RWPE2 (cell line): Measurements from ENCODE around the gene GIMAP6.

Experiments
- ATAC-seq: fragments of 200-7000 bp; cut with Tn5 transposase; 3 replicates; pipeline ENCODE4 v1.9.1; 2021; ENCODE audit warnings: low read depth
- DNase-seq: peaks from one replicate; pipeline ENCODE4 v3.0.0-alpha.2; 2020; ENCODE audit warnings: low spot score
- H3K27ac ChIP-seq: fragments of 450-650 bp; 2 replicates; pipeline ENCODE4 v1.5.1; 2017; ENCODE audit warnings: mild to moderate bottlenecking; ENCODE audit not compliant: poor library complexity, severe bottlenecking
- H3K27me3 ChIP-seq: fragments of 250-450 bp; sonication (Bioruptor Pico); 2 replicates; pipeline ENCODE4 v1.5.1; 2021; ENCODE audit warnings: mild to moderate bottlenecking, moderate library complexity; ENCODE audit not compliant: insufficient read depth, poor library complexity, severe bottlenecking
- H3K36me3 ChIP-seq: fragments of 250-450 bp; sonication (Bioruptor Pico); 2 replicates; pipeline ENCODE4 v1.5.1; 2020; ENCODE audit warnings: low read depth, mild to moderate bottlenecking, moderate library complexity
- H3K4me1 ChIP-seq: fragments of 250-450 bp; sonication (Bioruptor Pico); 2 replicates; pipeline ENCODE4 v1.5.1; 2021; ENCODE audit warnings: mild to moderate bottlenecking, moderate library complexity; ENCODE audit not compliant: insufficient read depth, poor library complexity, severe bottlenecking
- H3K4me3 ChIP-seq: fragments of 250-450 bp; sonication (Bioruptor Pico); 2 replicates; pipeline ENCODE4 v1.5.1; 2021; ENCODE audit warnings: mild to moderate bottlenecking, moderate library complexity; ENCODE audit not compliant: severe bottlenecking
- H3K9me3 ChIP-seq: fragments of 250-450 bp; sonication (Bioruptor Pico); 2 replicates; pipeline ENCODE4 v1.5.1; 2021; ENCODE audit warnings: mild to moderate bottlenecking, moderate library complexity; ENCODE audit not compliant: severe bottlenecking
- CTCF ChIP-seq: fragments of 450-650 bp; IDR thresholded peaks from one replicate; pipeline ENCODE4 v1.5.1; 2017; ENCODE audit warnings: mild to moderate bottlenecking, moderate library complexity; ENCODE audit not compliant: poor library complexity, severe bottlenecking

The GIMAP6 gene

GRCh38 chr7:150641854-150642253 is 9.7 kb upstream of the GIMAP6 start:
- ATAC-seq: no peak

GRCh38 chr7:150633926-150634325 is 1.7 kb upstream of the GIMAP6 start:
- no peaks in the 10 kb centered on the region for H3K4me1 ChIP-seq
- H3K27ac ChIP-seq: no peak overlapping the region
- H3K4me3 ChIP-seq: no peak overlapping the region
- no peaks in the 10 kb centered on the region for H3K27me3 ChIP-seq
- no peaks in the 10 kb centered on the region for H3K9me3 ChIP-seq
- DNase-seq (no peak), ATAC-seq (no peak)
- TF ChIP-seq CTCF: no peak
- no peaks in the 10 kb centered on the region for H3K36me3 ChIP-seq

More at GRCh38 chr7:150641854-150642253, 9.7 kb upstream of the GIMAP6 start:
- no peak for DNase-seq
- no peak for TF ChIP-seq CTCF
- no peak overlapping the region for H3K4me3 ChIP-seq
- no peak overlapping the region for H3K27ac ChIP-seq
- no peaks in the 10 kb centered on the region for H3K36me3 ChIP-seq
- no peaks in the 10 kb centered on the region for H3K4me1 ChIP-seq
- H3K9me3 ChIP-seq: no peaks in the 10 kb centered on the region
- no peaks in the 10 kb centered on the region for H3K27me3 ChIP-seq

GRCh38 chr7:150631084-150631826 is 930 bp downstream of the GIMAP6 start:
- no peak overlapping the region for H3K27ac ChIP-seq
- H3K4me3 ChIP-seq: no peak overlapping the region
- no peak for DNase-seq

GRCh38 chr7:150629347-150629746 is 2.8 kb downstream of the GIMAP6 start:
- Histone ChIP-seq H3K27ac (no peak overlapping the region), H3K36me3 (no peaks in the 10 kb centered on the region)

More at GRCh38 chr7:150631084-150631826, 930 bp downstream of the GIMAP6 start:
- no peak for TF ChIP-seq CTCF
- Histone ChIP-seq H3K27me3 (no peaks in the 10 kb centered on the region), H3K36me3 (no peaks in the 10 kb centered on the region), H3K9me3 (no peaks in the 10 kb centered on the region), H3K4me1 (no peaks in the 10 kb centered on the region)
- ATAC-seq: 0 out of 3 replicates have a peak, but pooled peaks have one; percentile 21

More at GRCh38 chr7:150629347-150629746, 2.8 kb downstream of the GIMAP6 start:
- ATAC-seq (no peak), DNase-seq (no peak)
- H3K4me3 ChIP-seq: no peak overlapping the region
- no peaks in the 10 kb centered on the region for H3K4me1 ChIP-seq
- no peak for TF ChIP-seq CTCF
- H3K9me3 ChIP-seq: no peaks in the 10 kb centered on the region
- H3K27me3 ChIP-seq: no peaks in the 10 kb centered on the region
